ENCODE results near the gene SDHD. TPM values are rescaled to one million over a fixed set of nuclear protein-coding genes. Genes with fewer than 3 reads are reported as not detected.

Gene SDHD
- total and polyA plus RNA-seq, 12 donors = 121 to 330 (median 266) TPM

- ATAC-seq = no peak
- no peak for TF ChIP-seq CTCF (IDR thresholded peaks at IDR 0.05)
- H3K4me3 ChIP-seq = no peak overlapping the region
- H3K4me1 ChIP-seq = peaks cover 0 to 14% (median 0%) of the 10 kb centered on the region in 9 donors
- 97 to 99% methylated on average over 2 of the region's 2 CpGs for WGBS, 2 donors
- H3K27me3 ChIP-seq = no peaks in the 10 kb centered on the region
- no peaks in the 10 kb centered on the region for H3K36me3 ChIP-seq
- intact Hi-C loops (cut with DNase I) = no loop called here
- H3K27ac ChIP-seq = no peak overlapping the region
- DNase-seq = no peak
- no peaks in the 10 kb centered on the region for H3K9me3 ChIP-seq
Observed at GRCh38 chr11:112127056-112127455, 40.4 kb downstream of the SDHD start.

GRCh38 chr11:112128483-112129121 lies 41.9 kb downstream of the SDHD start:
- WGBS, 2 donors = 66 to 68% methylated on average over 3 of the region's 3 CpGs
- Histone ChIP-seq H3K4me3 (no peak overlapping the region), H3K27me3 (no peaks in the 10 kb centered on the region), H3K4me1 (peaks cover 0 to 14% (median 0%) of the 10 kb centered on the region in 9 donors), H3K36me3 (no peaks in the 10 kb centered on the region), H3K27ac (peak overlapping the region in 1 of 10 donors; percentile 5), H3K9me3 (no peaks in the 10 kb centered on the region)
- TF ChIP-seq CTCF (IDR thresholded peaks at IDR 0.05) = no peak
- ATAC-seq (peak in 1 of 8 donors; percentile 57), DNase-seq (peak in 1 of 2 donors; percentile 18)
- intact Hi-C loops (cut with DNase I) = no loop called here

GRCh38 chr11:112129656-112130055 lies 43.0 kb downstream of the SDHD start:
- Histone ChIP-seq H3K4me1 (peaks cover 0 to 14% (median 0%) of the 10 kb centered on the region in 9 donors), H3K9me3 (no peaks in the 10 kb centered on the region), H3K36me3 (no peaks in the 10 kb centered on the region), H3K27ac (no peak overlapping the region), H3K27me3 (no peaks in the 10 kb centered on the region), H3K4me3 (no peak overlapping the region)
- WGBS, 2 donors = 87 to 91% methylated on average over 5 of the region's 5 CpGs
- DNase-seq (peak in 1 of 2 donors; percentile 6), ATAC-seq (peak in 7 of 8 donors; percentile 52 to 80 (median 64))
- intact Hi-C loops (cut with DNase I) = no loop called here
- no peak for TF ChIP-seq CTCF (IDR thresholded peaks at IDR 0.05)

- 80 to 81% methylated on average over 2 of the region's 2 CpGs for WGBS, 2 donors
- Histone ChIP-seq H3K27me3 (no peaks in the 10 kb centered on the region), H3K4me3 (no peak overlapping the region), H3K27ac (no peak overlapping the region), H3K4me1 (peaks cover 0 to 14% (median 0%) of the 10 kb centered on the region in 9 donors), H3K36me3 (no peaks in the 10 kb centered on the region), H3K9me3 (no peaks in the 10 kb centered on the region)
- intact Hi-C loops (cut with DNase I) = no loop called here
- no peak for TF ChIP-seq CTCF (IDR thresholded peaks at IDR 0.05)
- no peak for ATAC-seq
- no peak for DNase-seq
Observed at GRCh38 chr11:112132737-112133136, 46.1 kb downstream of the SDHD start.
